Pons (tissue), 1 donor: ENCODE results near the gene CBX3.
"Not testable (repeated sequence)": the region's sequence is repeated elsewhere in the genome, so short reads cannot be mapped to it uniquely, and the experiment has no call there.

Experiments
- DNase-seq: peaks from one replicate; pipeline ENCODE4 v3.0.0-alpha.2; 2016; ENCODE audit warnings: low spot score

CBX3 gene

DNA sequence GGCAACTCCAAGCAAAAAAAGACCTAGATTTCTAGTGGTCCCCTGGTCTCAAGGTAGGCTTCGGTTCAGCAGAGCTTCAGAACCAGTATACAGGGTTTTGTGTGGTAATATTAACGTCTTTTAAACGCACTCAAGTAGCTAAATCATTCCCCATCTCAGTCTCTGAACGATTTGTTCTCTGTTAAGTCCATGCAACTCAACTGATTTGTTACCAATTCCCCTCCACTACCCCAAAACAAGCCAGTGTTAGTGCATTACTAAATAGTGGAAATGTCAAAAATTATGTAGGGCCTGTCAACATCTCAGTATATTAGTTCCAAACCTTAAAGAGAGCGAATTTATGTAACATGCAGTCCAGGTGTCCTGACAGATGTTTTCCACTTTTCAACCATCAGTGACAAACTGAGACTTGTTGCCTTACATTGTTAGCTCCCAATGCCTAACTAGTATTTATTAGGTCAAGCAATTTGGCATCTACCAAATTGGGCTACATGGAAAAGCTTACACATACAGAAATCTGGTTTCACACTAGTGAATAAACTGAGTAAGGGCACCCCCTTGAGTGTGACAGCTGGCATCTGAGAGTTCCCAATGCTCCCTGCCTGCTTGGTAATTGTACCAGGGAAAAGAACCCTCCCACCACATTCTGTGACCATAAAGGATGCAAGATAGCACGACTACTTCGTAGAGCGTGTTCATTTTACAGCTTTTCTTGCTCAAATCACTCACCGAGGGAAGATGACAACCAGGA, 13.2 kb upstream of the CBX3 start:
- DNase-seq: no peak

DNA sequence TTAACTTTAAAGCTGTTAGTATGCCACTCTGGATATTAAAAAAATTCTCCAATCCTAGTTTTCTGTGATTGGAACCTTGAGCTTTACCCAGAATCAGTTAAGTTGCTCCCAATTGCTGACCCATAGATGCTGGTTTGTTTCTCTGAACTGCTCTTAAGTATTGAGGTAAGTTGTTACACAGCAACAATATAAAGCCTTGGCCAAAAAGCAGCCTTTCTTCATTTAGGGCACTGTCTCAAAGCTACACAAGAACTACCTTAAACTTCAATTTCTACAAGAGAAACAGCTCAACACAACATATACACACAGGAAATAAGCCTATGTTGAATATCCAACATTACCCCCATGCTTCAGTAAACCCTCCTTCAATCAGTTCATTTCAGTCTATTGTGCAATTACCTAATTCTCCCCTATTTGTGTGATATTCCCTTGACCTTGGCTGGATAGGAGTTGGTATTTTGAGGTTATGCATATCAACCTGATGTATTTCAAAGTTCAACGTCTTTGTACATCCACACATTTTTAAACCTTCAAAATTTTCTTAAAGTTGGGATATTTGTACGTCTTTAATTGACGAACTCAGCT, 12.5 kb upstream of the CBX3 start:
- no peak for DNase-seq

DNA sequence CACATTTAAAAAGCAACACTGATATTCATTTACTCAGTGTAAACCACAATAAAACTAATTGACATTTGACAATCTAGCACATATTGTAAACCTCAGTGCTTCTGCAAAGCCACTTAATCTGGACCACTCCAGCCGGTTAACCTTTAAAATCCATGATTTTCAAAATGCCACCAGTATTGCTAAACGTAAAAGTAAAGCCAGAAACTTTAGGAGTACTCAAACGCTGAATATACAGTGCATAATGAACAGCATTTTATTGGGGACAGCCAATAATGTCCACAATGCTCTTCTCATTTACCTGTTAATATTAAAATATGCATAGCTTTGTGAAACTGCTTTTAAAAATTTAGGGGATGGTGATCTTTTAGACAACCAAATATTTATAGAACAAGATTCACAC, 11.8 kb upstream of the CBX3 start:
- no peak for DNase-seq

DNA sequence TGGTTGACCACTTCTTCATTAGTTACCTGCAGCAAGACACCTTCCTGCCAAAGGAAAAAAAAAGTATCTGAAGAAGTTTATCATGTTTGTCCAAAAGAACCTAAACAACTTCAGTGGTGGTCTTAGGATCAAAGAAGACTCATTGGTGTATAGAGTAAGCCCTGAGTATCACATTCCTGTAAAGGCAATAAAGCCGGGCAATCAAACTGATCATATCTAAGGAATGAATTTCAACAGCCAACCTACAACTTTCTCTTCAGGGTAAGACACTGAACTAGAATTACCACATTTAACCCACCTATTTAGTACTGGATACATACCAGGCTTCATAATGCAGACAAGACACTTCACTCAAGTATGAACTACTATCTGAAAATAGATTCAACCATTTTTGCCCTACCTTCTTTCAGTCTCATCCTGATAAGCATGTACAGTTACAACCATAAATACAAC, 11.1 kb upstream of the CBX3 start:
- no peak for DNase-seq

DNA sequence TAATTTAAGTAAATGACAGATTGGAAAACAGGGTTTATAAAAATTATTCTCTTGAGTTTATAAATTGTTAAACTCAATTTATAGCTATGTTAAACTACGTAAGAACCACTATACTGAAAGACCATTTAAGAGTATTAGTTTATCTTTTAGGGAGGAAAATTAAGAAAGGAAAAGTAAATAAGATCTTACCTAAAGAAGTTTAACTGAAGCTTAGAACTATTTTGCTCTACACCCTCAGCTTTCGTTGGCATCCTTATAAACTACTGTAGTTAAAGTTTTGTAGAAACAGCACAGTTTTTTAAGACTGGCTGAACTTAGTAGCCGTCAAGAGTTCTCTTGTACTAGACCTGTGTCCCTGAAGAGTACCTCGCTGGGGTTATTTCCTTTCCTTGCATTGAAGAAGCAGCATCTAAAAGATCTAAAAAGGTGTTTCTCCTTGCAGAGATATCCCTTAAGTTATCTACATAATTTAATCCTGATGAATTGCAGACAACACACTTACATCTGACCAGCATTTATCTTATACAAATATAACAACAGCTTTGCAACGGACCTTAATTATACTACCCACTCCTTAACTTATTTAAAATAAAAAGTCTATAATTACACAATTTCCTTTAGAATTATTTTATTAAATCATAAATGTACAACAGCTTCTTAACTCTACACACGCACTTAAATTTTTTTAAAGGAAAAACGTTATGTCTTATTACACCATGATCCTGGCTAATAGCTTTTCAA, 10.1 kb upstream of the CBX3 start:
- DNase-seq: no peak

DNA sequence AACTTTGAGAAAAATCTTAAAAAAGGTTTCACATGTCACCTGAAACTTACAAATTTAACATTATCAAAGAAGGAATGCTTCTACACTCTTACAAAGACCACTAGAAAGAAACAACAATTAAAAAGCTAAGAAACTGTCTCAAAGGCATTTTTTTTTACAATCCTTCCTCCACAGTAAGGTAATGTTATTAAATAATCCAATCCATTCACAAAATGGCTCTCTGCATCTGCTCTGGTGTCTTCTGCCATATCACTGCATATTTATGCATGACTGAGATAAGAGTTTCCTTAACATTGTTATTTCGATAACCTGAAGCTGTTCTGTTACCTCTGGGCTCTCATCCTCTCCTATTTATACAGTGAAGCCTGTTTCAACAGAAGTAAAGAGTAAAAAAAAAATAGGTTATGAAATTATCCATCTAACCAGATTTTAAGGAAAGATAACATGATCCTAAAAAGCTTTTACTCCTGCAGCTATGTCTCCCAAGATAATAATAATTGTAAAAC, 9.5 kb upstream of the CBX3 start:
- no peak for DNase-seq

DNA sequence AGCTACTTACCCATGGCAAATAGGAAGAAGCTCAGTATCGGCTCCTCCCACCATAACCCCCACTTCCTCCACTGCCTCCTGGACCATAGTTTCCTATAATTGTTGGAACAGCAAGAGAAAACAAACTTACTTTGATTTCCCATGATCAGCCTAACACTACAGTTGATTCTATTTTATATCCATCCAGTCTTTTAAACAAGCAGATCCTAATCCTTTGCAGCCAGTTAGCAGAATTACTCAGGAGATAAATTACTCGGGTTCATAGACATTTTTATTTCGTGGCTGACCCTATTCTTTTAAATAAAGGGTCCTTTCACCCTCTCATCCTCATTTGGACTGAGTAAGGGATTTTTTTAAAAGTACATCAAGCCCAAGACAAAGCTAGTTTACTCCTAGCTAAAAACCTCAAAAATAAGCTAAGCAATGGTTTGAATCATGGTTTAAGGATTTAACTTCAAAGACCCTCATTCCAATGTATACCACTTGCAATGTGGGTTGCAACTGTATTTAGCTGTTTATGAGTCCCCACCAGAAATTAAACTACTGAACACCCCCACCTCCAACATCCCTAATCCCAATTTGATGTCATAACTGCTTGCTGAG, 9.0 kb upstream of the CBX3 start:
- DNase-seq: no peak

DNA sequence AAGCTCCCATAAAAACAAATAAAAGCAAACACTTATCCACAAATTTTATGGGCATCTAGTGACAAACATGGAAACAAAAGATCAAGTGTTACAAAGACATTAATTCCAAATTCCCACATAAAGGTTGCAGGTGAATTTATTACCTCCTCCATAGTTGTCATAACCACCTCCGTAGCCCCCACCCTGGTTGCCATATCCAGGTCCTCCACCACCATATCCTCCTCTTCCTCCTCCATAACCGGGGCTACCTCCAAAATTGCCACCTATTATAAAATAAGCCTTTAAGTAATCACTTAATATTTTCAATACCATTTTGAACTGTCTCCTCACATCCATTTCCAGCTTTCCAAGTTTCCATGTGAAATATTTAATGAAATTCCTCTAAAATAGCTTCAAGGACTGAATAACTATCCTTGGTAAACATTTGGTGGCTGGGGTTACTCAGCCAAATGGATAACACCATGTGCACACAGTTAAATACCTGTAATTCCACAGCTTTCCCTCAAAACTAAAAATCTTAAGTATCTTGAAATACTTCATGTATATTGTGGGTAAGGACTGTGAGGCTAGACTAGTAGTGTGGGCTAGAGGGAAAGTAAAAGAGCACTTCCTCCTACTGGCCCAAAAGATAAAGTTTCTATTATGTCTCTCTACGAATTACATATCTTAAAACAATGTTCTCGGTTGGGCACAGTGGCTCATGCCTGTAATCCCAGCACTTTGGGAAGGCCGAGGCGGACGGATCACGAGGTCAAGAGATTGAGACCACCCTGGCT, 7.9 kb upstream of the CBX3 start:
- DNase-seq: no peak

DNA sequence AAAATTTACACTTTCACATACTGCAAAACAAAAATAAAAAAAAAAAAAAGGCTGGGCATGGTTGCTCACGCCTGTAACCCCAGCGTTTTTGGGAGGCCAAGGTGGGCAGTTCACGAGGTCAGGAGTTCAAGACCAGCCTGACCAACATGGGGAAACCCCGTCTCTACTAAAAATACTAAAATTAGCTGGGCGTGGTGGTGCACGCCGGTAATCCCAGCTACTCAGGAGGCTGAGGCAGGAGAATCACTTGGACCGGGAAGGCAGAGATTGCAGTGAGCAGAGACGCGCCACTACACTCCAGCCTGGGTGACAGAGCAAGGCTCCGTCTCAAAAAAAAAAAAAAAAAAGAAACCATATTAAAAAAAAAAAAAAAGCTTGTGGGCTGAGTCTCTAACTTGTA, 6.8 kb upstream of the CBX3 start:
- DNase-seq: not testable (repeated sequence)

DNA sequence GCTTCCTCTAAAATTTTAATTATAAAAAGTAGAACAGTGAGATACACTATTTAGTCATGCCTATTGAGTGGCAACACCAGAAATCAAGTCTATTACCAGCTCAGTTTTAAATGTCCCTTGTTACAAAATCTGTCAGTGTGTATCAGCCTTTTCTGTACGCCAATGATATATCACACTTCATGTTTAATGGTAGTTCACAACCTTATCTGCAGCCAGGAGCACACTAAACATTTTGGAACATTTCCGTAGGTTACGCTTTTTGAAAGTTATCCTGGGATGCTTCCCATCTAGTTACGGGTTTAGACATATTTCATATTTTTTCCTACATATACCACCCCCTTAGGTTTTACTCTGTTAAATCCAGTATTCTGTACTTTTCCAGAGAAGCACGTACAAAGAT, 6.4 kb upstream of the CBX3 start:
- DNase-seq: no peak

DNA sequence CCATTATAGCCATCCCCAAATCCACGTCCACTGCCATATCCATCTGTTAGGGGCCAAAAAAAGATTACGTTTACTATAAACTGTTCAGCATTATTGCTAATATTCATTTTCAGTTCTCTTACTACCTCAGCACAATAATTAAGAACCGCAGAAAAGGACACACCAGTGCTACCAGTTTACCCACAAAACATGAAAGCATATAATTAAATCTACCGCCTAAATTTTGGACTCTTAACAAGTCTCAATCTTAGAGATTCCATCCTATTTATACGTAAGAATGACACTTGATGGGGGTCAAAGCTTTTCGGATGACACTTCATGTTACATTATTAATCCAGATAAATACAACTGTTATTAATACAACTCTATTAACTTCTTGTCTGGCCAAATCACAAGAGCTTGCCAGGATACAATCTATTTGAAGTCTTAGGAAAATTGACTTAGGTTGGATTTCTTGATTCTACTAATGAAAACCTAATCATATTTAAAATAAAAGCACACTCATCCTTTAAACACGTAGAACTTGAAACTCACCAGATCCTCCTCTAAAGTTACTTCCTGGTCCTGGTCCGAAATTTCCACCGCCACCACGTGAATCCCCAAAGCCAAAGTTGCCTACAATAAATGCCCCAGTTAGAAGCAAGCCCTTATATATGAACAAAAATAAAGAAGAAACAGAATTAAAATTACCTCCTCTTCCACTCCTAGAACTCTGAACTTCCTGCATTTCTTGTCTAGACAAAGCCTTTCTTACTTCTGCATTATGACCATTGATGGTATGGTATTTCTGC, 5.5 kb upstream of the CBX3 start:
- DNase-seq: no peak

DNA sequence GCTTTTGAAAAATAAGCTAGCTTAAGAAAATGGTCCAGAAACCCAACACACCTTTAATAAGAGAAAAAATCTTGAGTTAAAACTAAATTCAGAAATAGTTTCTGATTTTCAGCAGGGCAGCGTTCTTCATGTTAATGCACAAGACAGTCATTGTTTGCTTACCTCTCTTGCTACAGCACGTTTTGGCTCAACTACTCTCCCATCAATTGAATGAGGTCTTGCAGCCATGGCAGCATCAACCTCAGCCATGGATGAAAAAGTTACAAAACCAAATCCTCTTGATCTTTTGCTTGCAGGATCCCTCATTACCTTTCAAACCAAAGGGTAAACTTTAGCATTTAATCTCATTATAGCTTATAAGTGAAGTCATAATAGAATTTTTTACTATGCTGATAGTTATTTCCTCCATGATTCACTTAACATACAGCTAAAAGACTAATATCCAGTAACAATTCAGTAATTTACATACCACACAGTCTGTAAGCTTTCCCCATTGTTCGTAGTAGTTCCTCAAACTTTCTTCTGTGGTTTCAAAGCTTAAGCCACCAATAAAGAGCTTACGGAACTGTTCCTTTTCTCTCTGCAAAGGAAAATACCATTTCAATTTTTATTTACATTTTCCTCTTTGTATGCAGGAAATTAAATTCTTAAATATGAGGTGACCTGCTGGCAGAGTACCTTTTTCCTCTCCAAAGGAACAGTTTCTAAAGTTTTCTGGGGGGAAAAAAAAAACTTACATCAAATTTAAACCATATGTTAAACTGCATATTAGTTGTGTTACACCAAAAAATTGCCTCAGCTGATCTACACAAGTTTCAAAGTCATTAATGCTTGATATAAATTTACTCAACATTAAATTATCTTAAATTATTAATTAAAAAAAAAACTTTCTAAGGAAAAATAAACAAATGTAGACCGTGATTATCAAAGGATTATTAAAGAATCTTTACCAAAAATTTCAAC, 4.1 kb upstream of the CBX3 start:
- DNase-seq: peak; percentile 55

DNA sequence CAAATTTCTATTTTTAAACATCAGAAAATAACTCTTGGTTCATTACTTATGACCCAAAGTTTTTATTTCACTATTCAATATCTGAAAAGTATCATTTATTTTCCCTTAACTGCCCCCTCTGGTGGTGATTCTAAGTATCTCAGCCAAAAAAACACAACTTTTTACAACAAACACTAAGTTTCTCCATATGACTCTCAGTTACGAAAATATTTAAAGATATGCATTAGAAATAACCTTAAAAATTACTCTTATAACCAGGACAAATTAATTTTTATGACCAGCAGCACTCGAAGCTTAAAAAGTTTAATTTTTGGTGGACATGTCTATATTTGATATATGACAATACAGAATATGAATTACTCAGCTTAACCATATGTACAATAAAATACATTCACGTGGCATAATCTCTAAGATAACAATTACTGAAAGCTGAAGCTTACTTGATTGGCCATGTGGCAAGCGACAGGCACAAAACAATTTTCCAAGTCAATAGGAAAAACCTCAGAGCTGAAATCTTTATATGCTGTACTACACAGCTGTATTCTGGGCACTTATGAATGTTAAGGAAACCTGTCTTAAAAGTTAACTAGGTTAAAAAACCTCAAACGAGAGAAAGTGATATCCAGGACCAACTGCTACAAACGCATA, 3.3 kb upstream of the CBX3 start:
- peak; percentile 69 for DNase-seq

DNA sequence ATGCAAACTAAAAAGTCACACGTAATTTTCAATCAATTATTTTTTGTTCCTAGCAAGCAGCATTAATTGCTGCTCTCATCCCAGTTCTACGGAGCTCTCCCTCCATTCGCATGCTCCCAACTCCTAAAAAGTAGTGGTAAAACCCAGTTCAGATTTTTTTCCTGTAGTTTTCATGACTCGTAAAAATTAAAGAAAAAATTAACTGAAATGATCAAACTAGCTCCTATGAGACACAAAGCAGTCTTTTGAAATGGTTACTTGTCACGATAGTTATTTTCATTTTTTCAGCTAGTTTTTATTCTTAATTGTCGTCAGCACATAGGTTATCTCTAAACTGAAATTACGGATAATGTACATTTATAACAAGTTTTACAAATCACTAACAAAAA, 2.8 kb upstream of the CBX3 start:
- no peak for DNase-seq

DNA sequence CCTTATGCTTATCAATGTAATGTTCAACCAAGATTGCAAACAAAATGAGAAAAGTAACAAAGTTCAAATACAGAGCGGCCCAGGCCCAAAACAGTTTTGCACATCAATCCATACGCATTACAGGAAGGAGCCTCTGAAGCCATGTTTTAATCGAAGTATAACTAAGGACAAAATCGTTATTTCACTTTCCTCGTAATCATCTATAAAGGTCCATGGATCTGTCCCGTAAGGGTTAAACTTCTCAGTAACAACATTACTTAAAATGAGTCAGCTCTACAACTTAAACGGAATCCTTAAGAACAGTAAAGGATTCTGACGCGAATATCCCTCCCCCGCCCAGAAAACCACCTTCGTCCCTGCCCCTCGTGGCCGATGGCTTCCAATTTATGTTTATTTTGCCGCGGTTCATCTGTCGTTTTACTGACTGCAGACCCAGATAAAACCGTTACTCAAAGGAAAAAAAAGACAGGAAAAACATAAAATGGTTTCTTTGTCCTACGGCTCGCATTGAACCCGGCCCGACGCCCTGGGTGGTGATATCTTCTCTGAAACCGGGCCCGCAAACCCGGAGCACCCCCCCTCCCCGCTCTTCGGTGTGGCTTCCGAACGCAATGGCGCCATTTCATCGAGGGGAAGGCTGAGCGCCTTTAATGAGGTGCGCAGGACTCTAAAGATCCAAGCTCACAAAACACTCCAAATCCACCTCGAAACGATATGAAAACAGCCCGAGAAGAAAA, 2.1 kb upstream of the CBX3 start:
- peak; percentile 86 for DNase-seq

DNA sequence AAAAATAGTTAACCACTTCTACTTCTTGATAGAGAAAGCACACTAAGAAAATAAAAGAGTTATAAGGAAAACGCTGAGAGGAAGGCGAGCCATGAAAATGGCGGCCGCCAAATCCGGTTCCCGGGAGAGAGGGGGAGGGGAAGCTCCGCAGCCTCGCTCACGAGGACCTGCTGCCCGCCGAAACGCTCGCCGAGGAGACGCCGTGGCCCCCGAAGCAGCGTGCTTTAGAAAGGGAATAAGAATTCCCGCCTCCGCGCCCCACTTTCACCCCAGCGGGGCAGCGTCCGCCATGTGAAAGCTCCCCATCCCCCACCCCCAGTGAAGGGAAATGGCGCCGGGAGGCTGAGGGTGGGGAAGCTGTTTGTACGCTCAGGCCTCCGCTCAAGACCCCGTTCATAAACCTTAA, 1.5 kb upstream of the CBX3 start:
- DNase-seq: peak; percentile 70

DNA sequence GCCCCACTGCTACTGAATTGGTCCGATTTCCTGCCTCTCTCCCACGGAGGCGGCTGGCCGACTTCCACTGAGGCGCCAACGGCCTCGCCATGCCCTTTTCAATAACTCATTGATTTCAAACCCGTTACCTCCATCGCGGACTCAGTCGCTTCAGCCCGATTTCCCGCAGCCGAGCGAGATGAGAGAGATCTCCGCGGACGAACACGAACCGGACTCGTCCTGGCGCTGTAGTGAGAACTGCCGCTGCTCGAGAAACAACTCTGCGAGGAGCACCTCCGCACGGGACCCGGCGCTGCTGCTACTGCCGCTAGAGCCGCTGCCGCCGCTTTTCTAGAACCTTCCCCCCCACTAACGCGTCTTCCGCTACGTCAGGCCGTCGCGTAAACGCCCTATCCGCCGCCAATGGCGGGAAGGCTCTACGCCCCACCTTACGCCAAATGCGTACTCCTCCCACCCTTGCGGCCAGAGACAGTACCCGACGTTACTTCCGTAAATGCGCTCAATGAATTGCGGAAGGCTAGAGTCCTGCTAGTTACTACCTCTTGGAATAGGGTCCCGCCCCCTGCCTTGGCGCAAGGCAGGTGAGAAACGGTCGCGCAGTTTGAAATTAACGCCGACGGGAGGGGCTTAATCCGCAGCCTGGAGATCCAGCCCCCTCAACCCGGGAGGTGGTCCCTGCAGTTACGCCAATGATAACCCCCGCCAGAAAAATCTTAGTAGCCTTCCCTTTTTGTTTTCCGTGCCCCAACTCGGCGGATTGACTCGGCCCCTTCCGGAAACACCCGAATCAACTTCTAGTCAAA, 900 bp upstream of the CBX3 start, which contains the start of gene HNRNPA2B1:
Gene HNRNPA2B1 (minus strand): TSS at position 303 of the 803 bp plus-strand sequence. CDS start 169 bp downstream, at position 134.
- DNase-seq: peak; percentile 99
